Measurements from ENCODE around the gene TSC2.
"Not testable (repeated sequence)": the region's sequence is repeated elsewhere in the genome, so short reads cannot be mapped to it uniquely, and the experiment has no call there.

DNA sequence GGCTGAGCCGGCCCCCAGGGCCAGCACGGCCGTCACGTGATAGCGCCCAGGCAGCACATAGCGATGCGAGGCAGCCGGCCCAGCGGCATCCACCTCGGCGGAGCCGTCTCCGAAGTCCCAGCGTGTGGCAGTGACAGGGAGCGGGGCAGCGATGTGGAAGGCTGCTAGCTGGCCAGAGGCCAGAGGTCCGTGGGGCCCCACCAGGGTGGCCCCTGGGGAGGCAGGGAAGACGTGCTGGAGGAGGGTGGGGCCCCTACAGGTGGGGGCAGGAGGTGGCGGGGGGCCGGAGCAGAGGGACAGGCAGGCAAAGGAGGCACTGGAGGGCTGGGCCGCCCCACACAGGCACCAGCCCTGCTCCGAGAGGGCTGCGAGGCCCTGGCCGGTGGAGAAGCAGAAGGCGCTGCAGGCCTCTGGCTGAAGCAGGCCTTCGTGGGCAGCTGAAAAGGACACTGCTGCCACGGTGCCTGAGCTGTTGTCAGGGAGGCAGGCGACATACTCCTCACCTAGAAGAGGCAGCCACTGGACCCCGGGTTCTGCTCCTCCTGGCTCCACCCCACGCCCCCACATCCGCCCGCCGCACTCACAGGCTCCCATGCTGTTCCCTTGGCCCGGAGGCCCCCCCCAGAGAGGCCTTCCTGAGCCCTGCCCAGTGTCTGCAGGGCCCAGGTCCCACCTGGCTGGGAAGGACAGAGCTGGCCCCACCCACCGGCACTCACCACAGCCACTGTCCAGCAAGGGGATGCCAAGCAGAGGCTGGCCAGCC lies 70.4 kb downstream of the TSC2 start:
- TF ChIP-seq CTCF, POLR2A (IDR thresholded peaks at IDR 0.05): not testable (repeated sequence)
